HepG2 (cell line): ENCODE measurements around the gene TSN. TPM values are rescaled to one million over a fixed set of nuclear protein-coding genes. Genes with fewer than 3 reads are reported as not detected.
A peak's percentile ranks its signal among the peaks of the same experiment; 100 is the strongest.

ENCODE experiments used
- ARID2 ChIP-seq: sonication (generic); formaldehyde crosslinking; IDR thresholded peaks from 2 replicates; pipeline ENCODE4 v1.8.1; 2022; ENCODE audit warnings: mild to moderate bottlenecking, missing genetic modification reagents, borderline replicate concordance
- CCDC6 ChIP-seq: sonication (generic); formaldehyde crosslinking; IDR thresholded peaks from 2 replicates; pipeline ENCODE4 v1.8.1; 2022; ENCODE audit warnings: mild to moderate bottlenecking, missing genetic modification reagents, moderate library complexity
- EEA1 ChIP-seq: sonication (generic); formaldehyde crosslinking; IDR thresholded peaks from 2 replicates; pipeline ENCODE4 v1.5.1; 2020; ENCODE audit warnings: mild to moderate bottlenecking, missing genetic modification reagents, borderline replicate concordance
- JUNB ChIP-seq: sonication (generic); formaldehyde crosslinking; IDR thresholded peaks from 2 replicates; pipeline ENCODE4 v1.8.0; 2022; ENCODE audit warnings: missing genetic modification reagents, mild to moderate bottlenecking, borderline replicate concordance
- KLF12 ChIP-seq: sonication (generic); formaldehyde crosslinking; IDR thresholded peaks from 2 replicates; pipeline ENCODE4 v1.4.0; 2020; ENCODE audit warnings: missing genetic modification reagents, borderline replicate concordance
- MED1 ChIP-seq: sonication (generic); formaldehyde crosslinking; IDR thresholded peaks from 2 replicates; pipeline ENCODE4 v1.4.0; 2020; ENCODE audit warnings: missing genetic modification reagents
- MEIS2 ChIP-seq: sonication (generic); formaldehyde crosslinking; IDR thresholded peaks from 2 replicates; pipeline ENCODE4 v1.9.0; 2021; ENCODE audit warnings: mild to moderate bottlenecking, missing genetic modification reagents
- MIXL1 ChIP-seq: IDR thresholded peaks from 2 replicates; pipeline ENCODE4 v1.6.1; 2016
- MLLT10 ChIP-seq: sonication (generic); formaldehyde crosslinking; IDR thresholded peaks from 2 replicates; pipeline ENCODE4 v1.4.0; 2020; ENCODE audit warnings: missing genetic modification reagents
- NR2F6 ChIP-seq, 2 experiments: IDR thresholded peaks; 2 replicates each; pipeline ENCODE4 v1.6.1; 2016; ENCODE audit warnings: antibody characterized with exemption in 1 of 2, mild to moderate bottlenecking in 1 of 2
- TCF7 ChIP-seq: sonication (generic); IDR thresholded peaks from 2 replicates; pipeline ENCODE4 v1.6.1; 2016; ENCODE audit warnings: antibody characterized with exemption, low read depth
- ZBTB21 ChIP-seq: sonication (generic); formaldehyde crosslinking; IDR thresholded peaks from 2 replicates; pipeline ENCODE4 v1.4.0; 2020; ENCODE audit warnings: missing genetic modification reagents
- ZBTB39 ChIP-seq: sonication (generic); formaldehyde crosslinking; IDR thresholded peaks from 2 replicates; pipeline ENCODE4 v1.5.0; 2020; ENCODE audit warnings: missing genetic modification reagents
- ZNF136 ChIP-seq: sonication (generic); formaldehyde crosslinking; IDR thresholded peaks from 2 replicates; pipeline ENCODE4 v1.8.1; 2022; ENCODE audit warnings: low read depth, mild to moderate bottlenecking, moderate library complexity, missing genetic modification reagents
- ZNF256 ChIP-seq: sonication (generic); formaldehyde crosslinking; conservative IDR thresholded peaks from 2 replicates; pipeline ENCODE4 v1.4.0; 2020; ENCODE audit warnings: missing genetic modification reagents
- ZNF572 ChIP-seq: sonication (generic); formaldehyde crosslinking; IDR thresholded peaks from 2 replicates; pipeline ENCODE4 v1.5.1; 2020; ENCODE audit warnings: mild to moderate bottlenecking, missing genetic modification reagents
- ZNF589 ChIP-seq: sonication (generic); formaldehyde crosslinking; conservative IDR thresholded peaks from 2 replicates; pipeline ENCODE4 v1.8.0; 2022; ENCODE audit warnings: mild to moderate bottlenecking, moderate library complexity, missing genetic modification reagents
- ZNF800 ChIP-seq: sonication (generic); formaldehyde crosslinking; IDR thresholded peaks from 2 replicates; pipeline ENCODE4 v1.4.0; 2020; ENCODE audit warnings: missing genetic modification reagents
- polyA plus RNA-seq, 8 experiments: library from polyadenylated mRNA; depleted of rRNA in 3 of 8; stranded (reverse) in 7 of 8; unstranded in 1 of 8; fragments of >200 nt; fragmentation: Illumina TruSeq in 4 of 8; extraction: Trizol in 4 of 8; gene quantifications; 2 replicates each; pipeline versions ENCODE4 v1.2.1 to v1.2.3, GENCODE V29; 2011 to 2016; ENCODE audit warnings: low read depth in 4 of 8, missing spikeins in 1 of 8, mixed read lengths in 1 of 8; ENCODE audit not compliant: insufficient read depth in 1 of 8
- total RNA-seq, 5 experiments: library from RNA; depleted of rRNA; stranded (reverse); fragments of >200 nt; fragmentation: Illumina TruSeq; extraction: Trizol; gene quantifications; 2 replicates each; pipeline ENCODE4 v1.2.3, GENCODE V29; 2016; ENCODE audit warnings: low read depth in 1 of 5
- TF ChIP-seq, protein P1 (sequence below): sonication (generic); formaldehyde crosslinking; IDR thresholded peaks from 2 replicates; pipeline ENCODE4 v1.5.0; 2020; ENCODE audit warnings: mild to moderate bottlenecking, missing genetic modification reagents, moderate library complexity
- TF ChIP-seq, protein P2 (sequence below): sonication (generic); formaldehyde crosslinking; conservative IDR thresholded peaks from 2 replicates; pipeline ENCODE4 v1.4.0; 2020; ENCODE audit warnings: missing genetic modification reagents

Gene TSN
- total and polyA plus RNA-seq, 2 of the 13 experiments (the other 11 are each of a cell fraction or from before 2014, with no cell fraction given) = 56.4 to 115 TPM

GRCh38 chr2:121755237-121756111 lies at the start of gene TSN (continued):
- TF ChIP-seq MLLT10 (CRISPR knock-in tag) (no peak), ZBTB39 (CRISPR knock-in tag) (no peak), EEA1 (CRISPR knock-in tag) (peak; percentile 93), JUNB (0 out of 2 replicates have a peak, but pooled peaks have one; percentile 4), MEIS2 (peak; percentile 81; the same call in 1 of the 2 replicates), KLF12 (peak; percentile 96), TCF7 (no peak), ARID2 (CRISPR knock-in tag) (peak; percentile 74; the same call in 1 of the 2 replicates), NR2F6 (IDR thresholded peaks at IDR 0.05) (no peak), NR2F6 (CRISPR knock-in tag; IDR thresholded peaks at IDR 0.05) (peak; percentile 57; the same call in 1 of the 2 replicates), MIXL1 (CRISPR knock-in tag) (peak; percentile 87; the same call in 1 of the 2 replicates), MED1 (CRISPR knock-in tag) (peak; percentile 76), ZNF136 (peak; percentile 92), ZNF589 (CRISPR knock-in tag) (peak; percentile 93), ZNF256 (CRISPR knock-in tag) (peak; percentile 18; the same call in 1 of the 2 replicates), ZNF800 (CRISPR knock-in tag) (peak; percentile 74; the same call in 1 of the 2 replicates), ZNF572 (CRISPR knock-in tag) (peak; percentile 97), ZBTB21 (CRISPR knock-in tag) (no peak), CCDC6 (CRISPR knock-in tag) (peak; percentile 93)
- TF ChIP-seq, protein P1, sequence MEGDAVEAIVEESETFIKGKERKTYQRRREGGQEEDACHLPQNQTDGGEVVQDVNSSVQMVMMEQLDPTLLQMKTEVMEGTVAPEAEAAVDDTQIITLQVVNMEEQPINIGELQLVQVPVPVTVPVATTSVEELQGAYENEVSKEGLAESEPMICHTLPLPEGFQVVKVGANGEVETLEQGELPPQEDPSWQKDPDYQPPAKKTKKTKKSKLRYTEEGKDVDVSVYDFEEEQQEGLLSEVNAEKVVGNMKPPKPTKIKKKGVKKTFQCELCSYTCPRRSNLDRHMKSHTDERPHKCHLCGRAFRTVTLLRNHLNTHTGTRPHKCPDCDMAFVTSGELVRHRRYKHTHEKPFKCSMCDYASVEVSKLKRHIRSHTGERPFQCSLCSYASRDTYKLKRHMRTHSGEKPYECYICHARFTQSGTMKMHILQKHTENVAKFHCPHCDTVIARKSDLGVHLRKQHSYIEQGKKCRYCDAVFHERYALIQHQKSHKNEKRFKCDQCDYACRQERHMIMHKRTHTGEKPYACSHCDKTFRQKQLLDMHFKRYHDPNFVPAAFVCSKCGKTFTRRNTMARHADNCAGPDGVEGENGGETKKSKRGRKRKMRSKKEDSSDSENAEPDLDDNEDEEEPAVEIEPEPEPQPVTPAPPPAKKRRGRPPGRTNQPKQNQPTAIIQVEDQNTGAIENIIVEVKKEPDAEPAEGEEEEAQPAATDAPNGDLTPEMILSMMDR = peak; percentile 3; the same call in 1 of the 2 replicates
- TF ChIP-seq, protein P2, sequence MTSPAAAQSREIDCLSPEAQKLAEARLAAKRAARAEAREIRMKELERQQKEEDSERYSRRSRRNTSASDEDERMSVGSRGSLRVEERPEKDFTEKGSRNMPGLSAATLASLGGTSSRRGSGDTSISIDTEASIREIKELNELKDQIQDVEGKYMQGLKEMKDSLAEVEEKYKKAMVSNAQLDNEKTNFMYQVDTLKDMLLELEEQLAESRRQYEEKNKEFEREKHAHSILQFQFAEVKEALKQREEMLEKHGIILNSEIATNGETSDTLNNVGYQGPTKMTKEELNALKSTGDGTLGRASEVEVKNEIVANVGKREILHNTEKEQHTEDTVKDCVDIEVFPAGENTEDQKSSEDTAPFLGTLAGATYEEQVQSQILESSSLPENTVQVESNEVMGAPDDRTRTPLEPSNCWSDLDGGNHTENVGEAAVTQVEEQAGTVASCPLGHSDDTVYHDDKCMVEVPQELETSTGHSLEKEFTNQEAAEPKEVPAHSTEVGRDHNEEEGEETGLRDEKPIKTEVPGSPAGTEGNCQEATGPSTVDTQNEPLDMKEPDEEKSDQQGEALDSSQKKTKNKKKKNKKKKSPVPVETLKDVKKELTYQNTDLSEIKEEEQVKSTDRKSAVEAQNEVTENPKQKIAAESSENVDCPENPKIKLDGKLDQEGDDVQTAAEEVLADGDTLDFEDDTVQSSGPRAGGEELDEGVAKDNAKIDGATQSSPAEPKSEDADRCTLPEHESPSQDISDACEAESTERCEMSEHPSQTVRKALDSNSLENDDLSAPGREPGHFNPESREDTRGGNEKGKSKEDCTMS (CRISPR knock-in tag) = 0 out of 2 replicates have a peak, but pooled peaks have one; percentile 25
